ENCODE measurements around the gene TMEM120A. TPM values are rescaled to one million over a fixed set of nuclear protein-coding genes. Genes with fewer than 3 reads are reported as not detected.

Gene TMEM120A
- total RNA-seq (100 to 1,000 TPM in 3 of 7 donors, 10 to 100 TPM in 4; 44.4 to 140 (median 89.5) TPM), polyA plus RNA-seq (100 to 1,000 TPM; 114 to 170 TPM)
- long read RNA-seq, donor 1, transcript TMEM120A-214 (12 exons, 1,456 nt) = major isoform, 233 of 398 reads
- long read RNA-seq, donor 1, transcript TMEM120A-204 (11 exons, 1,352 nt) = minor isoform, 30 of 398 reads
- long read RNA-seq, donor 1, transcript TMEM120A-203 (12 exons, 1,161 nt) = minor isoform, 17 of 398 reads
- long read RNA-seq, donor 1, partial matches to known transcripts = 10 of 398 reads
- long read RNA-seq, donor 1, other reads (novel, unspliced or antisense) = 106 of 398 reads
- long read RNA-seq, donor 2, transcript TMEM120A-214 (12 exons, 1,456 nt) = major isoform, 11 of 12 reads
- long read RNA-seq, donor 2, partial matches to known transcripts = 0 of 12 reads
- long read RNA-seq, donor 2, other reads (novel, unspliced or antisense) = 0 of 12 reads
- long read RNA-seq, donor 3, transcript TMEM120A-214 (12 exons, 1,456 nt) = major isoform, 64 of 140 reads
- long read RNA-seq, donor 3, transcript TMEM120A-204 (11 exons, 1,352 nt) = minor isoform, 5 of 140 reads
- long read RNA-seq, donor 3, partial matches to known transcripts = 10 of 140 reads
- long read RNA-seq, donor 3, other reads (novel, unspliced or antisense) = 57 of 140 reads

DNA sequence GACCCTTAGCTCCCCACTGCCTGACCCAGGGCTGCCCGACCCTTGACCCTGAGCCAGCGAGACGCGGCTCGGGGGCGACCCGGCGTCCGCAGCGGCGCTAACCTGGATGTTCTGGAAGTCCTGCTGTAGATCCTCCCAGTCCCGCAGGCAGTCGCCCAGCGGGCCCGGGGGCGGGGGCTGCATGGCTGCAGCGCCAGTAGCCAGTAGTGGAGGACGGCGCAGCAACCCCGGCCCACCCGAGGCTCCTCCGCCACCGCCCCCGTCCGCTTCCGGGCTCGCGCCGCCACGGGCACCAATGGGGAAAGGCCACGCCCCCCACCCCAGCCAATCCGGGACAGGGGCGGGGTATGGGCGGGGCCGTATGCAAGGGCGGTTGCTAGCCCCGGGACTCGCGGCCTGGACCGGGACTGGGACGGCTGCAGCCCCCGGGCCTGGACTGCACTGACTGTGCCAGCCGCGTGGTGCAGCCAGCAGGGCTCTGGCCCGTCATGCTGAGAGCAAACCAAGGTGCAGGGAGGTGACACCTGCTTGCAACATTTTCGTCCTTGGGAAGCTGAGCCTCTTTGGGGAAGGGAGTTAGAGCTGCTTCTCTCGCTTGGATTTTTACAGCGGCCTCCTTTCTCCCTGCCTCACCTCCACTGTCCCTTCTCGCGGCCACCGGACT is at the start of gene TMEM120A:
Gene TMEM120A (minus strand): TSS at position 208 of the 664 bp plus-strand sequence. CDS start 25 bp downstream, at position 183.
- Histone ChIP-seq H3K9me3 (no peaks in the 10 kb centered on the region), H3K4me3 (peak within 1 kb of the TSS; percentile 58), H3K36me3 (no peaks in the 10 kb centered on the region), H3K27me3 (no peaks in the 10 kb centered on the region), H3K27ac (peak within 1 kb of the TSS; percentile 92 to 94), H3K4me1 (ENCODE audit: insufficient read depth) (peaks cover 20% of the 10 kb centered on the region)
- 0 to 3% (median 1%) methylated on average over 22 to 51 of the region's 51 CpGs for WGBS, 3 donors
- DNase-seq = peak; percentile 97 to 99 (median 97)
- TF ChIP-seq CTCF (IDR thresholded peaks at IDR 0.05) = peak; percentile 18 to 47 (median 28)
- peak; percentile 27 for TF ChIP-seq EP300 (IDR thresholded peaks at IDR 0.05)
- TF ChIP-seq POLR2A (IDR thresholded peaks at IDR 0.05) = peak; percentile 79
- intact Hi-C loops (cut with DNase I) = loop anchor here in 1 of 4 donors (2.0 to 10.0 kb wide), 2 partner anchors 80 to 120 kb away; partner anchors contain the start of genes POR and RHBDD2

DNA sequence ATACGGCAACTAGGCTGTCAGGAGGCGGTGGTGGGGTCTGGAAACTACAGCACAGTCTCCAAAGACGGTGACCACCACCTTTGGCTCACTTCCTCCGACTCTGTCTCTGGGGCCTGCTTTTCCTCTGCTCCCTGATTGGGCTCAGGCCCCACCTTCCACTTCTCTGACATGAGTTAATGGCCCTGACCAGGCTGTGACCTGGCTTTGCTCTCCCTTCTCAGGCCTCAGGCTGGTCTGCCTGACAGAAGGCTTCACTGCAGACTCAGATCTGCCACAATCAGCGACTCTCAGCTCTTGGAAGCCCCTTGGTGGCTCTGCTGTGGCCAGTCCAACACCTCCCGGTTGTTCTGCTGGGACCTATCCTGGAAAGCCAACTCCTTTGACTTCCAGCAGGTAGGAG is 45.7 kb upstream of the TMEM120A start:
- intact Hi-C loops (cut with DNase I) = loop anchor here in 1 of 4 donors (10.0 kb wide), 1 partner anchor 115 kb away; no protein-coding TSS in a partner anchor
- Histone ChIP-seq H3K36me3 (no peaks in the 10 kb centered on the region), H3K4me1 (ENCODE audit: insufficient read depth) (no peaks in the 10 kb centered on the region), H3K27me3 (no peaks in the 10 kb centered on the region), H3K27ac (no peak overlapping the region), H3K4me3 (no peak overlapping the region), H3K9me3 (no peaks in the 10 kb centered on the region)
- WGBS, 3 donors = 64 to 70% (median 70%) methylated on average over 6 of the region's 6 CpGs
- TF ChIP-seq CTCF (IDR thresholded peaks at IDR 0.05) (no peak), POLR2A (IDR thresholded peaks at IDR 0.05) (no peak), EP300 (IDR thresholded peaks at IDR 0.05) (no peak)
- DNase-seq = no peak

DNA sequence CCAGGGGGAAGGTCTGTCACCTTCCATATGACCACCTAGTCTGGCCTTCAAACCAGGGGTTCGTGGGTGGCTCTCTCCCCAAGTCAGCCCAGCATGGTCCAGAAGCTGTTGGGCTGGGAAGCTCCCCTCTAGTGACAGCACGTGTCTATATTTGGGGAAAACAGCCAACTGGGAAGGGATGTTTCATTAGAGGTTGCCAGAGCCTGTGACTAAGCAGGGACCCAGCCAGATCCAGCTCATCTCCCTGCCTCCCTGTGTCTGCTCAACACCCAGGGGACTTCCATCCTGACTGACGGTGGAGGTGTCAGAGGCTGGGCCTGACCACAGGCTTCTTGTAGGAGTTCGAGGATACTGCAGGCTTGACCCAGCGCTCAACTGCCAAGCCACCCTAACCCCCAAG is 42.9 kb upstream of the TMEM120A start:
- intact Hi-C loops (cut with DNase I) = no loop called here
- WGBS, 3 donors = 66 to 67% (median 66%) methylated on average over 5 of the region's 5 CpGs

More for the DNA sequence above, 42.9 kb upstream of the TMEM120A start:
- Histone ChIP-seq H3K36me3 (no peaks in the 10 kb centered on the region), H3K9me3 (no peaks in the 10 kb centered on the region), H3K27me3 (no peaks in the 10 kb centered on the region), H3K4me3 (no peak overlapping the region), H3K4me1 (ENCODE audit: insufficient read depth) (no peaks in the 10 kb centered on the region), H3K27ac (no peak overlapping the region)
- peak in 1 of 5 donors; percentile 33 for DNase-seq
- TF ChIP-seq POLR2A (IDR thresholded peaks at IDR 0.05) (no peak), CTCF (IDR thresholded peaks at IDR 0.05) (no peak), EP300 (IDR thresholded peaks at IDR 0.05) (no peak)

Measured in ovary (tissue), 10 donors.